HG03354 (cell line): ENCODE measurements around the gene DEF6.
"Not testable (repeated sequence)": the region's sequence is repeated elsewhere in the genome, so short reads cannot be mapped to it uniquely, and the experiment has no call there.

Experiments
- ATAC-seq: cut with Tn5 transposase; IDR thresholded peaks from one replicate; pipeline ENCODE4 v1.9.1; 2021; ENCODE audit warnings: mild to moderate bottlenecking; ENCODE audit not compliant: unreplicated experiment, poor library complexity, severe bottlenecking

DEF6 gene

DNA sequence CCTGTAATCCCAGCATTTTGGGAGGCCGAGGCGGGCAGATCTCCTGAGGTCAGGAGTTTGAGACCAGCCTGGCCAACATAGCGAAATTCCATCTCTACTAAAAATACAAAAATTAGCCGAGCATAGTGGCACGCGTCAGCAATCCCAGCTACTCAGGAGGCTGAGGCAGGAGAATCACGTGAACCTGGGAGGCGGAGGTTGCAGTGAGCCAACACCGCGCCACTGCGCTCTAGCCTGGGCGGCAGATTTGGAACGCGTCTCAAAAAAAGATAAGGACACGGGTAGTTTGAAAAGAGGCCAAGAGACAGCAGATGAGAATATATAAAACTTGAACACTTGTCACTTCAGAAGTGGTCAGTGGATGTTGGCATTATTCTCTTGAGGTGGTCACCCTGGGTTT is 9.5 kb downstream of the DEF6 start:
- not testable (repeated sequence) for ATAC-seq

DNA sequence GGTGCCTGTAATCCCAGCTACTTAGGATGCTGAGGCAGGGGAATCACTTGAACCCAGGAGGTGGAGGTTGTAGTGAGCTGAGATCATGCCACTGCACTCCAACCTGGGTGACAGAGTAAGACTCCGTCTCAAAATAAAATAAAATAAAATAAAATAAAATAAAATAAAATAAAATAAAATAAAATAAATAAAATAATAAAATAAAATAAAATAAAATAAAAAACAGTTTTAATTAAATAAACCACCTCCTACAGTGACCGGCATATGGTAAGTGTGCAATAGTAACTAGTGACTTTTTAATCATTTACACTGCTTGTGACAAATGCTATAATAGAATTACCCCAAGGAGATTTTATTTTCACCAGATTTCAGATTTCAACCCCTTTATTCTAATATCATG is 10.9 kb downstream of the DEF6 start:
- ATAC-seq: not testable (repeated sequence)

DNA sequence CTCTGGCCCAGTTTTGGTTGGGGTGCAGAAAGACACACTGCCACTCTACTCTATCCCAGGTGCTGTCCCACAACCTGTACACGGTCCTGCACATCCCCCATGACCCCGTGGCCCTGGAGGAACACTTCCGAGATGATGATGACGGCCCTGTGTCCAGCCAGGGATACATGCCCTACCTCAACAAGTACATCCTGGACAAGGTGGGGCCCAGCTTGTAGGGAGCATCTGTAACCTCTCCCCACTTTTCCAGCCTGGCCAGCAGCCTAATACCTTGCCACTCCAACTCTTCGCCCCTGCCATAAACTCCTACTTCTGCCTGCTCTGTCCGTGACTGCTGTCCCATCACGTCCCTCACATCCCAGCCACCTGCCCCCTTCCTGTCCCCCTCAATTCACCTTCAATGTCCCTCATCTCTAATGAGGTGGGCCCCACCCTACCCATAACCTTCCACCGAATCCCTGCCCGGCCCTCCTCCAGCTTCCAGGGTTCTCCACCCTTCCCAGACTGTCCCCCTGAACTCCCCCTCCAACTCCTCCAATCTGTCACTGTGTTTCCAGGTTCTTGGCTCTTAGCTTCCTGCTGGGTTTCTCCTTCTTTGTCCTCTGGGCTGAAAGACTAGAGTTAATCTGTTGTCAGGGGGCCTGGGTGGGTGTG is 12.1 kb downstream of the DEF6 start:
- ATAC-seq: no peak

DNA sequence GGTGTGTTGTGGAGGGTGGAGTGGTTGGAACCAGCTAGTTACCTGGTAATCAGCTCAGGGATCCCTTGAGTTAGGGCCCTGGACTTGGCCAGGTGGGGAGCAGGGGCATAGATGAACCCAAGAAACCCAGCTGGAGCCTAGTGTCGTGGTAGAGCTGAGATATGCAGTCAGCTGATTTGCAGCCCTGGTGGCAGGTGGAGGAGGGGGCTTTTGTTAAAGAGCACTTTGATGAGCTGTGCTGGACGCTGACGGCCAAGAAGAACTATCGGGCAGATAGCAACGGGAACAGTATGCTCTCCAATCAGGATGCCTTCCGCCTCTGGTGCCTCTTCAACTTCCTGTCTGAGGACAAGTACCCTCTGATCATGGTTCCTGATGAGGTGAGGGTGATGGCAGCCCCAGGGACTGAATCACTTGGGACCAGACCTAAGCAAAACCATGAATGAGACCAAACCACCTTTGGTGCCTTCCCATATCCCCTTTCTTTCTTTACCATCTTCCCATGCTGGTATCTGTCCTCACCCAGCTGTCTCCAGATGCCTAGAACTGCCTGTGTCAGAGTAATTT is 12.7 kb downstream of the DEF6 start:
- no peak for ATAC-seq

DNA sequence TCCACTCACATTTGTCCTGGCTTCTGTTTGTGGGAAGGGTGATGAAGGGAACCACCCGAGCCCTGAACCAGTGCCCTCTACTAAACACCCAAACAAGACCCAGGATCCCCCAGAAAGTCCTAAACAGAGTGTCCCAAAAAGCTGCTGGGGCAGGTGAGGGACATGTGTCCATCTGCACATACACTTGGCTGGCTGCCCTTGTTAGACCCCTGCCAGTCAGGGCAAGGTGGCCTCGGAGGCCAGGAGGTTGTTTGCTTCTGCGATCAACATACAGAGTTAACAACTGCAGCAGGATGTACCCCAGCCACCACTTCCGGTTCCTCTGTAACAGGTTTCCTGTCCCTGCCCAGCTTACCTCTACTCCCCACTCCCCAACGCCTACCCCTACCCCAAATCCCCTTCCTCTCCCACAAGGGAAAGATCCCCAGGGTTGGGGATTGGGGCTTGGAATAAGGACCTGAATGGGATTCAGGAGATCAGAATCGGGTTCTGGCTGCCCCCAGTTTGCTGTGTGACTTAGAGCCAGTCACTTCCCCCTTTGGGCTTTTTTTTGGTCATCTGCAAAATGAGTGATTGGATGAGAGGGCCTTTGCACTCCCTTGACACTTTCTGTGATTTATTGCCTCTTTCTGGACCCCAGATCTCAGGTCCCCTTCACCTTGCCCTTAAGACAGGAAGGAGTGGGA is 13.9 kb downstream of the DEF6 start:
- ATAC-seq: peak; percentile 68

DNA sequence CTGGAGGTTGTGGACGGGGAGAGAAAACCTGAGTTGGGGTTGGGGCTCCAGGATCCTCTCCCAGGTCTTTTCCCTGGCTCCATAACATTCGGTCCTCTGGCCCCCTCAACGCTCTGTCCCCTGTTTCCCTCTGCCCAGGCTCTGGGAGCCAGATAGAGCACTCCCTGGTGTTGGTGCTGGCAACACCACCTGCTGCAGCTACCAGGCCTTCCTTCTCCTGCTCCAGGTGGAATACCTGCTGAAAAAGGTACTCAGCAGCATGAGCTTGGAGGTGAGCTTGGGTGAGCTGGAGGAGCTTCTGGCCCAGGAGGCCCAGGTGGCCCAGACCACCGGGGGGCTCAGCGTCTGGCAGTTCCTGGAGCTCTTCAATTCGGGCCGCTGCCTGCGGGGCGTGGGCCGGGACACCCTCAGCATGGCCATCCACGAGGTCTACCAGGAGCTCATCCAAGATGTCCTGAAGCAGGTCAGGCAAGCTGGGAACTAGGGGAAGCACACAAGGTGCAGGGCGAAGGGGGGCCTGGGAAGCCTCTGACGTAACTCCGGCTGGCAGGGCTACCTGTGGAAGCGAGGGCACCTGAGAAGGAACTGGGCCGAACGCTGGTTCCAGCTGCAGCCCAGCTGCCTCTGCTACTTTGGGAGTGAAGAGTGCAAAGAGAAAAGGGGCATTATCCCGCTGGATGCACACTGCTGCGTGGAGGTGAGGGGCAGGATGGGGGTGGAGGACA is 14.6 kb downstream of the DEF6 start:
- no peak for ATAC-seq

DNA sequence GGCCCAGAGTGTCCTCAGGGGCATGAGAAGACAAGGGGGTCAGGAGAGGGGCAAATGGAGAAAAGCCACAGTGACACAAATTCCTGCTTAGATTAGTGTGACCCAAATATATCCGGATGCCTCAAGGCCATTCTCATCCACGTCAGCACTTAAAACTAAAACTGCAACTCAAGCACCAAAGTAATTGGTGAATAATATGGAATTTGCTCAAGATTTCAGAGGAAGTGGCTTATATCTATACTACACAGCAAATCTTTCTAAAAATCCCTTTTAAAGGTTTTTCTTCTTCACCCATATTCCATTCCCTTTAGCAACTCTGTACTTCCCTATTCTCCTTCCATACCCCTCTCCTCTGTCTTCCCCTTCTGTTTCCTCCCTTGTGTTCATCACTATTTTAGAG is 15.2 kb downstream of the DEF6 start:
- no peak for ATAC-seq

DNA sequence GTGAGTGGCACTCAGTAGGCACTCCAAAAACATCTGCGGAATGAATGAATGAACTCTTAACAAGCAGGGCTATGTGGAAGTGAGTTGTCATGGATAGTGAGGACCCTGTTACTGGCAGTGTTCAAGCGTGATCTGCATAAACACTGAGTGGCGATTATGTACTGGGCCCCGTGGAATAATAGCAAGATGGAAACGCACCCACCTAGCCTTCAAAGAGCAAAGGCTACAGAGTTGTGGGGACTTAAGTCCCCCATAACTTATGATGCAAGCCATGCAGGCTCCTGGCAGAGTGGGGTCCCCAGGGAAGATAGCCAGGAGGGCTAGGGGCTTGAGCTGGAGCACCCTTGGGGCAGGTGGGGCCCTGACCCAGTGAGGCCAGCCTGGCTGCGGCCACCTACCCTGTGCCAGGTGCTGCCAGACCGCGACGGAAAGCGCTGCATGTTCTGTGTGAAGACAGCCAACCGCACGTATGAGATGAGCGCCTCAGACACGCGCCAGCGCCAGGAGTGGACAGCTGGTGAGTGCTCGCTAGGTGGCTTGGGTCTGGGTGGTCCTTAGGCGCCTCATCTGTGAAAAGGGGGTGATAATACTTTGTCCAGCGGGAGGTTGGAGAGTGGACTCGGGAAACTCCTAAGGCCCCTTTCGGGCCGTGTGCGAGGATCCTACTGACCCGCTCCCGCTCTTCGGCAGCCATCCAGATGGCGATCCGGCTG is 20.0 kb downstream of the DEF6 start:
- ATAC-seq: no peak

DNA sequence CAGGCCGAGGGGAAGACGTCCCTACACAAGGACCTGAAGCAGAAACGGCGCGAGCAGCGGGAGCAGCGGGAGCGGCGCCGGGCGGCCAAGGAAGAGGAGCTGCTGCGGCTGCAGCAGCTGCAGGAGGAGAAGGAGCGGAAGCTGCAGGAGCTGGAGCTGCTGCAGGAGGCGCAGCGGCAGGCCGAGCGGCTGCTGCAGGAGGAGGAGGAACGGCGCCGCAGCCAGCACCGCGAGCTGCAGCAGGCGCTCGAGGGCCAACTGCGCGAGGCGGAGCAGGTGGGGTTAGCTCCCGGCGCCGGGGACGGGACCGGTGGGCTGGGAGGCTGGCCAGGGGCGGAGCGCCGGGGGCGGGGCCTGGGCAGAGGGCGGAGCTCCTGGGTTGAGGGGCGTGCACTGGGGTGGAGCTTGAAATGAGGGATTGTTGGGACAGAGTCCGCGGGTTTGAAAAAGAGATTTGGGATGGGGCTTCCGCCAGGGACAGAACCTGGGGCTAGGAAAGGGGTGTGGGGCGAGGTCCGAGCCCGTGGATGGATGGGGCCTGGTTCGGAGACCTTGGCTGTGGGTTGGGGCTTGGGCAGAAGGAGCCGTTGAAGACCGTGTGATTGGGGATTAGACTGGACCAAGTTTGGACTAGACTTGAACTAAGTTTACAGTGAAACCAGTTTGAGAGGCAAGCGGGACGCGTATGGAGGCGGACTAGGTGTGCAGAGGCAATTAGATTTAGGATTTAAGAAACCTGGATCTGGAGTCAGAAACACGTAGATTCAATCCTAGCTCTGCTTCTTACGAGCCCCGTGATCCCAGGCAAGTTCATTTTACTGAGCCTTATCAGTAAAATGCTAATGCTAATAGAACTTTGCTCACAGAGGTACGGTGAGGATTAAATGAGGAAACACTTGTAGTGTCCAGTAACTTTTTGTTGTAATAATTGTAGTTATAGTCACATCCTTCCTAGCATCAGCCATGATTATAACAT is 20.9 kb downstream of the DEF6 start:
- no peak for ATAC-seq

DNA sequence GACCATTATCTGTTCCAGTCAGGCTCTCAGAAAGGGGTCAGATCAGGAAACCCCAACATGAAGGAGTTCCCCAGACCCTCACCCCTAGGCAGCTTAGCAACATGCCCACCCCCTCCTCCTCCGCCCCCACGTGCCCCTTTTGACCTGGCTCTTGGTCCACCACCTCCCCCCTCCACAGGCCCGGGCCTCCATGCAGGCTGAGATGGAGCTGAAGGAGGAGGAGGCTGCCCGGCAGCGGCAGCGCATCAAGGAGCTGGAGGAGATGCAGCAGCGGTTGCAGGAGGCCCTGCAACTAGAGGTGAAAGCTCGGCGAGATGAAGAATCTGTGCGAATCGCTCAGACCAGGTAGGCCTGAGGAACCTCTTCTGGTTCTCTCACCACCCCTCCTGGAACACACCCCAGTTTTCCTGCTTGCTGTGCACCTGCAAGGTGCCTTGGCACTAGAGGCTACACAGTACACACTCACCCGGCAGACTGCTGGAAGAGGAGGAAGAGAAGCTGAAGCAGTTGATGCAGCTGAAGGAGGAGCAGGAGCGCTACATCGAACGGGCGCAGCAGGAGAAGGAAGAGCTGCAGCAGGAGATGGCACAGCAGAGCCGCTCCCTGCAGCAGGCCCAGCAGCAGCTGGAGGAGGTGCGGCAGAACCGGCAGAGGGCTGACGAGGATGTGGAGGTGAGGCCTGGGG is 21.9 kb downstream of the DEF6 start:
- no peak for ATAC-seq

DNA sequence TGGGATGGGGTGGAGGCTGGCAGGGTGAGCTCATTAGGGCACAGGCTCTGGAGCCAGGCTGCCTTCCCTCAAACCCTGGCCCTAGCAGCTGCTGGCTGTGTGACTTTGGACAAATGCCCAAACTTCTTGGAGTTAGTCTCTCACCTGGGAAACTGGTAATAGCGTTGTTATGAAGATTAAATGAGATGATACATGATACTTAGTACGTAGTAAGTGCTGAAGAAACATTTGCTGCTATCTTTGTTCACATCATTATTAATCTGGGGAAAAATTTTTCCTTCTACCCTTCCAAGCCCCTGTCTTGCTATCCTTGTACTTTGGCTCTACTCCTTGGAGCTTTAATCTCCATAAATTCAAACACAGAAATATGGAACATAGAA is 22.4 kb downstream of the DEF6 start:
- no peak for ATAC-seq

DNA sequence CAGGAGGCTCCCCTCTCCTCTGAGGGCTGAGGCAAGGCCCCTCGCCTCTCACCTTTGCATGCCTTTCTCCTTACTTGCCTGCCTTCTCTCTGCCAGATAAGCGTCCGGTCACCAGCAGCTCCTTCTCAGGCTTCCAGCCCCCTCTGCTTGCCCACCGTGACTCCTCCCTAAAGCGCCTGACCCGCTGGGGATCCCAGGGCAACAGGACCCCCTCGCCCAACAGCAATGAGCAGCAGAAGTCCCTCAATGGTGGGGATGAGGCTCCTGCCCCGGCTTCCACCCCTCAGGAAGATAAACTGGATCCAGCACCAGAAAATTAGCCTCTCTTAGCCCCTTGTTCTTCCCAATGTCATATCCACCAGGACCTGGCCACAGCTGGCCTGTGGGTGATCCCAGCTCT is 23.5 kb downstream of the DEF6 start:
- no peak for ATAC-seq

DNA sequence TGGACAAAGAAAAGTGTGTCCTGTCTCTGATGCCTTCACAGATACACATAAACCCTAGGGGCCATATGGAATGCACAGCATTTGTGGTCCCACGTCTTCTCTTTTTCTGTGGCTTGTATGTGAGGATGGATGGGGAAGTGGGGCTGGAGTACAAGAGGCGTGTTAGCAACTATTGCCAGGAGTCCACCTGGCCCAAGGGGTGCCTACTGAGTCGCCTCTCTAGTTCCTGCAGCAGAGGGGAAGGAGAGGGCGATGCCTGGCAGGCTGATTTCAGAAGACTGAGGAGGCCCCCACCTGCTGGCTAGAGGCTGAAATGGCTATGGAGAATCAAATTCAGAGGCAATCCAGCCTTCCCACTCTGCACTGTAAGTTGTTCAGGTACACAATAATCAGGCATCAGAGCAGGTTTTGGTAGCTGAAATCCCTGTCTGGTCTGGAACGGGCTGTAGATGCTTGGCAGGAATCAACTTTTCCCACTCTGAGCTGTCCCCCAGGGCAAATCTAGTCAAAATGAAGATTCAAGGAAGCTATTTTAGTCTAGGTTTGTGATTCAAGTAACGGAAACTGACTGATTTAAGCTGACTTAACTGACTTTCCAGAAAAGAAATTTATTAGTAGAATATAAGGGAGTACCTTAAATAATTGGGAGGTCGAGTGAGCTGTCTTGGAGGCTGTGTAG is 29.9 kb downstream of the DEF6 start:
- peak; percentile 59 for ATAC-seq

DNA sequence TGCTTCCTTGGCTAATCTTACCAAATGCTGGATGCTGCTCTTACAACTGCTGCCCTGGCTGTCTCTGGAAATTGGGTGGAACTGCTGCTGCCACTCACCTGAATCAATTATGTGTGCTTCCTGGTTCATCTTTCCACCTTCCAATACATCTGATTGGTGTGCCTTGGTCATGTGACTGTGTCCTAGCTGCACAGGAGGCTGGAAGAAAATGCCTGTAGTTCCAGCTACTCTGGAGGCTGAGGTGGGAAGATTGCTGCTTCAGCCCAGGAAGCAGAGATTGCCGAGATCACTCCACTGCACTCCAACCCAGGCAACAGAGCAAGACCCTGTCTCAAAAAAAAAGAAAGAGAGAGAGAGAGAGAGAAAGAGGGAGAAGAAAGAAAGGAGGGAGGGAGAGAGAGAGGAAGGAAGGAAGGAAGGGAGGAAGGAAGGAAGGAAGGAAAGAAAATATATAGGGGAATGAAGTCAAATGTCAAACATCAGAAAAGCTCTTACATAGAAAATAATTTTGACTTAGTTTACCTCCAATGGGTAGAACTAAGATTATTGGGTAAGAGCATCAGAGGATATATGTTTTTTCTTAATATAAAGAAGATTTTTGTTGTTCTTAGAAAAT is 30.6 kb downstream of the DEF6 start:
- ATAC-seq: no peak

DNA sequence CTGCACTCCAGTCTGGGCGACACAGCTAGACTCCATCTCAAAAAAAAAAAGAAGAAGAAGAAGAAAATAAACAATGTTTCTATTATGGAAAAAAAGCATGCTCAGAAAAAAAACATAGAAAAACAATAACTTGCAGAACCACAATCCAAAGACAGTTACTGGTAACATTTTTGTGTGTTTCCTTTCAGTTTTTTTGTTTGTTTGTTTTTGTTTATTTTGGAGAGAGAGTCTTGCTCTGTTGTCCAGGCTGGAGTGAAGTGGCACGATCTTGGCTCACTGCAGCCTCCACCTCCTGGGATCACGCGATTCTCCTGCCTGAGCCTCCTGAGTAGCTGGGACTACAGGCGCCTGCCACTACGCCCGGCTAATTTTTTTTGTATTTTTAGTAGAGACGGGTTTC is 31.3 kb downstream of the DEF6 start:
- ATAC-seq: not testable (repeated sequence)

DNA sequence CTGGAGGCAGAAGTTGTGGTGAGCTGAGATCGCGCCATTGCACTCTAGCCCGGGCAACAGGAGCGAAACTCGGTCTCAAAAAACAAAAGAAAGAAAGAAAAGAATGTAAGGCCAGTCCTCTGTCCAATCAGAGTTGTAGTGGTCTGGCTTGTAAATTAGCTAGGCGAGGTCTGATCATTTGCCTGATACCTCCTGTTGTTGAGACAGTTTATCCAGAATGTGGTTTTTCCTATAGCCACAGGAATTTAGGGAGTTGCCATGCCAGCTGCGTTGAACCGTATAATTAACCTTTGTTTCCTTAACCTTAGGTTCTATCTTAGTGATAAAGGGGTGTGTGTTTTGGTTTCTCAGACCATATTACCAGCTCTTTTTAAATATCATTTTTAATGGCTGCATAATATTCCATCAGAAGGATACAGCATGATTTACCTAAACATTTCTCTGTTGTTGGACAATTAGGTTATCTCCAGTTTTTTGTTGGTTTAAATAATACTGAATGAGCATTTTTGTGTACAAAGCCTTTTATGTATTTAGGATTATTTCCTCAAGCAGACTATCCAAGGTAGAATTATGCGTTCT is 33.0 kb downstream of the DEF6 start:
- no peak for ATAC-seq
